Measurements from ENCODE around the gene TNIK. TPM values are rescaled to one million over a fixed set of nuclear protein-coding genes. Genes with fewer than 3 reads are reported as not detected.
A peak's percentile ranks its signal among the peaks of the same experiment; 100 is the strongest.

TNIK gene
- total RNA-seq, 1 experiment from 2014 or later = 7.0 TPM

DNA sequence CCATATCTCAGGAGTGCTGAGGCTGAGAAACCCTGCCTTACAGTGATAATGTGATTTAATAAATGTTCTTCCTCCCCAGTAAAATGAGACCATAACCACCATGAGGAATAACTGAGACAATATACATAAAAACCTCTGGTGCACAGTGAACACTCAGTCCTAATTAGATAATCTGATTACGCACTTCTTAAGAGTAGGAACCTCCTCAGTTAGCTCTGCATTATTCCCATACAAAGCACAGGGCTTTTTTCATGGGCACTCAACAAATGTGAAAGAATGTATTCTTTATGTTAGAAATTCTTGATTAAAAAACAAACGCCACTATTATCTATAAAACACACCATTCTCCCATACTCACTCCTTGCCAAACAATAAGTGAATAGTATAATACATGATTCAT, 97.0 kb downstream of the TNIK start:
- H3K9ac ChIP-seq (ENCODE audit: low read length) = no peak overlapping the region
- intact Hi-C loops (cut with micrococcal nuclease) = no loop called here
- no peak overlapping the region for H2AFZ ChIP-seq (ENCODE audit: low read length)
- no peak overlapping the region for H3K4me3 ChIP-seq (ENCODE audit: low read length)
- no peaks in the 10 kb centered on the region for H3K36me3 ChIP-seq (ENCODE audit: low read depth, low read length)
- H3K27ac ChIP-seq (ENCODE audit: low read length) = no peak overlapping the region
- no peaks in the 10 kb centered on the region for H3K9me3 ChIP-seq (ENCODE audit: low read length)
- H3K4me1 ChIP-seq (ENCODE audit: insufficient read depth, low read length) = peaks cover 23% of the 10 kb centered on the region
- H3K79me2 ChIP-seq (ENCODE audit: low read length) = no peaks in the 10 kb centered on the region
- TF ChIP-seq, protein P1, sequence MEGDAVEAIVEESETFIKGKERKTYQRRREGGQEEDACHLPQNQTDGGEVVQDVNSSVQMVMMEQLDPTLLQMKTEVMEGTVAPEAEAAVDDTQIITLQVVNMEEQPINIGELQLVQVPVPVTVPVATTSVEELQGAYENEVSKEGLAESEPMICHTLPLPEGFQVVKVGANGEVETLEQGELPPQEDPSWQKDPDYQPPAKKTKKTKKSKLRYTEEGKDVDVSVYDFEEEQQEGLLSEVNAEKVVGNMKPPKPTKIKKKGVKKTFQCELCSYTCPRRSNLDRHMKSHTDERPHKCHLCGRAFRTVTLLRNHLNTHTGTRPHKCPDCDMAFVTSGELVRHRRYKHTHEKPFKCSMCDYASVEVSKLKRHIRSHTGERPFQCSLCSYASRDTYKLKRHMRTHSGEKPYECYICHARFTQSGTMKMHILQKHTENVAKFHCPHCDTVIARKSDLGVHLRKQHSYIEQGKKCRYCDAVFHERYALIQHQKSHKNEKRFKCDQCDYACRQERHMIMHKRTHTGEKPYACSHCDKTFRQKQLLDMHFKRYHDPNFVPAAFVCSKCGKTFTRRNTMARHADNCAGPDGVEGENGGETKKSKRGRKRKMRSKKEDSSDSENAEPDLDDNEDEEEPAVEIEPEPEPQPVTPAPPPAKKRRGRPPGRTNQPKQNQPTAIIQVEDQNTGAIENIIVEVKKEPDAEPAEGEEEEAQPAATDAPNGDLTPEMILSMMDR (conservative IDR thresholded peaks at IDR 0.05; ENCODE audit: low read depth, low read length) = no peak
- TF ChIP-seq EZH2 (IDR thresholded peaks at IDR 0.05; ENCODE audit: low read length, unreplicated experiment) (no peak), EZH2phosphoT487 (IDR thresholded peaks at IDR 0.05; ENCODE audit: borderline replicate concordance, low read length) (no peak)
- no peaks in the 10 kb centered on the region for H3F3A ChIP-seq (ENCODE audit: low read length, unreplicated experiment)
- no peaks in the 10 kb centered on the region for H4K20me1 ChIP-seq (ENCODE audit: low read length)
- no TSS peak for BruUV-seq (replicated peaks)
- H3K4me2 ChIP-seq (ENCODE audit: low read length) = no peak overlapping the region
- ChIA-PET CTCF (no interaction called here), POLR2A (ENCODE audit: unreplicated experiment) (no interaction called here)
- DNase-seq = no peak
- no peaks in the 10 kb centered on the region for H3K27me3 ChIP-seq (ENCODE audit: low read length)
- 0 out of 2 replicates have a peak, but pooled peaks have one; percentile 32 for ATAC-seq
- H3K9me2 ChIP-seq (replicated peaks; ENCODE audit: low read length) = no peaks in the 10 kb centered on the region

DNA sequence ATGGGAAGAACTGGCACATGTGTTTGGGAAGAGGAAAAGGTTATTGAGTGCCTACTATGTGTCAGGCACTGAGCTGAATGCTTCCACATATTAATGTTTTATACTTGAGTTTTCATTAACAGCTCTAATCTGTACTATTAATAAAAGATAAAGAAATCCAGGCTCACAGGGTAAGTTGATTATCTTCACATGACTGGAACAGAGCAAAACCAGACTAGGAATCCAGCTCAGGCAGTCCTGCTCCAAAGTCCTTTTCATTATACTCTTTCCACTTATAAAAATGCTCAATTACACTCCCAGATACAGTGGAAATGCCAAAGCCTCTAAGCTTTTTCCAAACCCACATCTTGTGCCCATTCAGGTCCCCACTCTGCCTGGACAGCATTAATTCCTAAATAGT, 97.6 kb downstream of the TNIK start:
- no peaks in the 10 kb centered on the region for H3K36me3 ChIP-seq (ENCODE audit: low read depth, low read length)
- peaks cover 30% of the 10 kb centered on the region for H3K4me1 ChIP-seq (ENCODE audit: insufficient read depth, low read length)
- H3K27ac ChIP-seq (ENCODE audit: low read length) = no peak overlapping the region
- H3K9me3 ChIP-seq (ENCODE audit: low read length) = no peaks in the 10 kb centered on the region
- BruUV-seq (replicated peaks) = no TSS peak
- no peak overlapping the region for H3K4me2 ChIP-seq (ENCODE audit: low read length)
- no peaks in the 10 kb centered on the region for H4K20me1 ChIP-seq (ENCODE audit: low read length)
- H3K79me2 ChIP-seq (ENCODE audit: low read length) = no peaks in the 10 kb centered on the region
- no peaks in the 10 kb centered on the region for H3K9me2 ChIP-seq (replicated peaks; ENCODE audit: low read length)
- no peak for ATAC-seq
- intact Hi-C loops (cut with micrococcal nuclease) = no loop called here
- ChIA-PET CTCF (no interaction called here), POLR2A (ENCODE audit: unreplicated experiment) (no interaction called here)
- no peak for DNase-seq
- TF ChIP-seq EZH2 (IDR thresholded peaks at IDR 0.05; ENCODE audit: low read length, unreplicated experiment) (no peak), EZH2phosphoT487 (IDR thresholded peaks at IDR 0.05; ENCODE audit: borderline replicate concordance, low read length) (no peak)
- TF ChIP-seq, protein P1 (conservative IDR thresholded peaks at IDR 0.05; ENCODE audit: low read depth, low read length) = no peak
- H3F3A ChIP-seq (ENCODE audit: low read length, unreplicated experiment) = no peaks in the 10 kb centered on the region
- no peak overlapping the region for H2AFZ ChIP-seq (ENCODE audit: low read length)
- no peak overlapping the region for H3K4me3 ChIP-seq (ENCODE audit: low read length)
- H3K27me3 ChIP-seq (ENCODE audit: low read length) = no peaks in the 10 kb centered on the region
- H3K9ac ChIP-seq (ENCODE audit: low read length) = no peak overlapping the region

DNA sequence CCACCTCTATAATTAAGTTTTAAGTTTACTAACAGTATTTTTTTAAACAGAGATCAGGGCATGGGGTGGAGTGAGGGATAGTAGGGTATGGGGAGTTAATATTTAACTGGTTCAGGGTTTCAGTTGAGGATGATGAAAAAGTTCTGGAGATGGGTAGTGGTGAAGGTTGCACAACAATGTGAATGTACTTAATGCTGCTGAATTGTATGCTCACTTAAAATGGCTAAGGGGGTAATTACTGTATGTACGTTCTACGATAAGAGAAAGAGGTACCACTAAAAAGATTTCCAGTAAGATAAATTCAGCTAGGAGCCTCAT, 101.4 kb downstream of the TNIK start:
- Histone ChIP-seq H3K79me2 (ENCODE audit: low read length) (no peaks in the 10 kb centered on the region), H3K36me3 (ENCODE audit: low read depth, low read length) (no peaks in the 10 kb centered on the region), H3K4me2 (ENCODE audit: low read length) (no peak overlapping the region), H3K27me3 (ENCODE audit: low read length) (no peaks in the 10 kb centered on the region), H3K4me1 (ENCODE audit: insufficient read depth, low read length) (peaks cover 48% of the 10 kb centered on the region), H3F3A (ENCODE audit: low read length, unreplicated experiment) (peaks cover 12% of the 10 kb centered on the region), H3K27ac (ENCODE audit: low read length) (no peak overlapping the region), H2AFZ (ENCODE audit: low read length) (no peak overlapping the region), H3K9ac (ENCODE audit: low read length) (no peak overlapping the region), H4K20me1 (ENCODE audit: low read length) (no peaks in the 10 kb centered on the region), H3K9me2 (replicated peaks; ENCODE audit: low read length) (no peaks in the 10 kb centered on the region), H3K9me3 (ENCODE audit: low read length) (no peaks in the 10 kb centered on the region), H3K4me3 (ENCODE audit: low read length) (no peak overlapping the region)
- BruUV-seq (replicated peaks) = no TSS peak
- intact Hi-C loops (cut with micrococcal nuclease) = loop anchor here (5.0 kb wide), 2 partner anchors 103 to 302 kb away; partner anchors contain the start of gene TNIK
- no peak for ATAC-seq
- no peak for DNase-seq
- CTCF ChIA-PET = no interaction called here
- TF ChIP-seq EZH2phosphoT487 (IDR thresholded peaks at IDR 0.05; ENCODE audit: borderline replicate concordance, low read length) (no peak), EZH2 (IDR thresholded peaks at IDR 0.05; ENCODE audit: low read length, unreplicated experiment) (no peak)
- TF ChIP-seq, protein P1 (conservative IDR thresholded peaks at IDR 0.05; ENCODE audit: low read depth, low read length) = no peak
- POLR2A ChIA-PET (ENCODE audit: unreplicated experiment) = no interaction called here
